GM12875 (cell line): ENCODE results near the gene FBXO42.
A peak's percentile ranks its signal among the peaks of the same experiment; 100 is the strongest.

Experiments used
- H3K4me3 ChIP-seq: one replicate; pipeline ENCODE4 v1.5.1; 2011; ENCODE audit warnings: low read depth, low read length, control low read depth
- CTCF ChIP-seq: IDR thresholded peaks from 2 replicates; pipeline ENCODE4 v1.5.1; 2011; ENCODE audit warnings: low read depth, mild to moderate bottlenecking, control low read depth, inconsistent platforms, low read length, moderate library complexity, borderline replicate concordance; ENCODE audit not compliant: insufficient read depth

The FBXO42 gene

DNA sequence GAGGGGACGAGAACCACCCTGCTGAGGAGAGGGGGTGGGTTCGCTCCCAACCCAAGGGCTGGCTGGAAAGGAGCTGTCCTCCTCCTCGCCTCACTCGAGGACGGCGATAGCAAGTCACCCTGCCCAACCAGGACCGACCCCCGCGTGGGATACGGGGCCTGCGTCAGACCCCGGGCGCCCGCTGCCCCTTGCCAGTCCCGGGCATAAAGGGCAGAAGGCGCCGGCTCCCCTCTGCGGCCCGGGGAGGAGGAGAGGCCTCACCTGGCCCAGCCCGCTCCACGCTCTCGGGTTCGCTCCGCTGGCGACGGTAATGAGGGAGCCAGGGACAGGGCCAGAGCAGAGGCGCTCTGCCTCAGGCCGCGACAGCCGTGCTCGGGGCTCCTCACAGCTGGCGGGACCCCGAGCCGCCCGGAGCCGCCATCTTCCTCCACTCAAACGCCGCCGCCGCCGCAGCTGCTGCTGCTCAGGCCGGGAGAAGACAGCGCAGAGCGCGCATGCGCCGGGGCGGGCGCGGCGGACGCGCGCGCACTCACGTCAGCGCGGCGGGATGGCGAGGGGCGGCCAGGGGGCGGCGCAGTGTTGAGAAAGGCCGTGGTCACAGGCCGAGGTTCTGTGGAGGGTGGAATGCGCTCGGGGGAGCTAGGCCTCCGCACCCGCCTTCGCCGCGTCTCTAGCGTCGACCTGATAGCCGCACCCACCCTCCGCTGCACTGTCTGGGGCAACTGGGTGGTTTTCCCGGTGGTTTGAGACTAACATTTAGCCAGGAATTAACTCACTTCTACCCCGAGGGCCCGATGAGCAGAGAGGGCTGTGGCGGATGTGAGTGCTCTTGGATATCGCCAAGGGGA is at the start of gene FBXO42:
FBXO42 (minus strand) TSS at position 487 of the 848 bp plus-strand sequence. CDS start 37,062 bp downstream, outside the sequence.
- H3K4me3 ChIP-seq = peak within 1 kb of the TSS; percentile 70
- TF ChIP-seq CTCF = peak; percentile 59

DNA sequence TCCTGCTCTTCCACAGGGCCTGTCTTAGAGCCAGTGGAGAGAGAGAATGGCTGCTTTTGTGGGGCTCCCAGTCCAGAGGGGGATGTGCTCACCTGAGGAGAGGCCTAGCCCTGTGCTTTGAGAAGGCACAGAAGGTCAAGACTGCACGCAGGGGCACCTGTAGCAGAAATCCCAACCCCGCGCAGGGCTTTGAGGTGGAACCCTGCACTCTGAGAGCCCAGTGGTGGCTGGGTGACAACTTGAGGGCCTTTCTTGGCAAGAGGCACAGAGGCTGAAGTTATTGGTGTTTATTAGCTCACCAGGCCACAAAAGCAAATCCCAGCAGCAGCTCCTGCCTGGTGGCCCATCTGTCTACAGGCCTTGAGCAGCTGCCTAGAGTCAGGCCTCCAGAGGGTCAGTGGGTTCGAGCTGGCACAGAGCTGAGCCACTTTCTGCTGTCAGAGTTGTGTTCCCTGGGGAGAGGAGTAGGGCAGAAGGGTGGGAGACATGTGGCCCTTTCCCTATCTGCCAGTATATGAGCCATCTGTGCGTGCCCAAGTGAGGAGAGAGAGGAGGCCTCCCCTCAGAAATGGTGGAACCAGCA is 46.2 kb upstream of the FBXO42 start:
- no peak overlapping the region for H3K4me3 ChIP-seq
- no peak for TF ChIP-seq CTCF

DNA sequence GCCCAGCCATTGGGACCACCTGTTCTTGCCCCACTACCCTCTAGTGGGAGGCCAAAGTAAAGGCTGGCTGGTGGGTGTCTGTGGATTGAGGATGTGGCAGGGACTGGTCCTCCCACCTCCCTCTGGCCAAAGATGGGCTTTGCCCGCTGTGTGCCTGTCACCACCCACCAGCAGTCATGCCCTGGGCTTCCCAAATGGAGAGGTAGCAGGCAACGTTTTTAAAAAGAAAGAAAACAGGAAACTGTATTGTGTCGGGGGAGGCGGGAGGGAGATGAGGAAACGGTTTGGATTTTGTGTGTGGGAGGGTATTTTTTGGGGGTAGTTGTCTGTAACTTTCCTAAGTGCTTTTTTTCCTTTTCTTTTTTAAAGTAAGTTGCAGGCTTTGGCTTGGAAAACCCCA is 44.8 kb upstream of the FBXO42 start:
- TF ChIP-seq CTCF = no peak
- no peak overlapping the region for H3K4me3 ChIP-seq

DNA sequence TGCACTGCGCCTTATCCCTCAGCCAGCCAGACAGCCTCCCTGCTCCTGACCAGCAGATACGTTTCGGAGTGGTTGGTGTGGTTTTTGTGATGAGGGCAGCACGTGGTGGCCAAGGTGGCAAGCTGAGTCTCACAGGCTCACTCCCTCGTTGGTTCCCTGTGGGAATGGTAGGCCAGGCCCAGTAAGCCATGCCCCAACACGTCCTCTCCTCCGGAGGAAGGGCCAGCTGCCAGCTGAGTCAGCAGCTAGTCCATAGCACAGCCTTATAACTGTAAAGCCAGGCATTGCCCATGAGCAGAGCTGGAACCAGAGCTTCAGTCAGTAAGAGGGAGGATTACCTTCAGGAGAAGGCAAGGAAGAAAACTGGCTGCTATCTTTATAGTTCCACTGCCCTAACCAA is 44.3 kb upstream of the FBXO42 start:
- no peak overlapping the region for H3K4me3 ChIP-seq
- TF ChIP-seq CTCF = no peak

DNA sequence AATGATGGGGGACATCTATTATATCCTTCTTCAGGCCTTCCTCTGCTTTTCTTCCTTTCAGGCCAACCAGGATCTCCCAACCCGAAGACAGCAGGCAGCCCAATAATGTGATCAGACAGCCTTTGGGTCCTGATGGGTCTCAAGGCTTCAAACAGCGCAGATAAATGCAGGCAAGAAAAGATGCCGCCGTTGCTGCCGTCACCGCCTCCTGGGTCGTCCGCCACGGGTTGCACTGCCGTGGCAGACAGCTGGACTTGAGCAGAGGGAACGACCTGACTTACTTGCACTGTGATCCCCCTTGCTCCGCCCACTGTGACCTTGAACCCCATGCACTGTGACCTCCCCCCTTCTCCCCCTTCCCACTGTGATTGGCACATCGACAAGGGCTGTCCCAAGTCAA is 42.7 kb upstream of the FBXO42 start:
- TF ChIP-seq CTCF = no peak
- no peak overlapping the region for H3K4me3 ChIP-seq

GRCh38 chr1:16393570-16394521 is 41.6 kb upstream of the FBXO42 start:
- TF ChIP-seq CTCF = no peak
- no peak overlapping the region for H3K4me3 ChIP-seq
